Liver (tissue), 9 donors: ENCODE results near the gene RPL23. TPM values are rescaled to one million over a fixed set of nuclear protein-coding genes. Genes with fewer than 3 reads are reported as not detected.

Experiments used
- DNase-seq: peaks from one replicate; pipeline ENCODE4 v3.0.0-alpha.2; 2017; ENCODE audit warnings: low spot score
- H3K27ac ChIP-seq, 2 donors: one replicate each; pipeline ENCODE4 v1.7.0; 2013; ENCODE audit warnings: inconsistent platforms in 2 of 2, low read length in 2 of 2, control low read depth in 1 of 2, low read depth in 1 of 2, mild to moderate bottlenecking in 1 of 2
- H3K27me3 ChIP-seq, 4 donors: one replicate each; pipeline versions ENCODE4 v1.6.1 to v1.7.0; 2013; ENCODE audit warnings: low read length in 3 of 4, inconsistent platforms in 1 of 4, mild to moderate bottlenecking in 1 of 4, moderate library complexity in 1 of 4; ENCODE audit not compliant: control insufficient read depth in 4 of 4, insufficient read depth in 4 of 4
- H3K36me3 ChIP-seq, 4 donors: one replicate each; pipeline versions ENCODE4 v1.6.1 to v1.7.0; 2013; ENCODE audit warnings: low read length in 3 of 4, mild to moderate bottlenecking in 3 of 4, low read depth in 1 of 4, moderate library complexity in 1 of 4; ENCODE audit not compliant: control insufficient read depth in 4 of 4, insufficient read depth in 3 of 4
- H3K4me1 ChIP-seq, 4 donors: one replicate each; pipeline versions ENCODE4 v1.6.1 to v1.7.0; 2013; ENCODE audit warnings: low read length in 3 of 4, mild to moderate bottlenecking in 3 of 4, moderate library complexity in 1 of 4; ENCODE audit not compliant: control insufficient read depth in 4 of 4, insufficient read depth in 4 of 4
- H3K4me3 ChIP-seq, 3 donors: one replicate each; pipeline versions ENCODE4 v1.6.1 to v1.7.0; 2013; ENCODE audit warnings: low read length in 3 of 3, control low read depth in 1 of 3, low read depth in 1 of 3, mild to moderate bottlenecking in 1 of 3
- H3K9ac ChIP-seq, 2 donors: one replicate each; pipeline ENCODE4 v1.7.0; 2013; ENCODE audit warnings: low read length in 2 of 2, mild to moderate bottlenecking in 2 of 2, moderate library complexity in 2 of 2, control low read depth in 1 of 2, low read depth in 1 of 2
- H3K9me3 ChIP-seq, 4 donors: one replicate each; pipeline versions ENCODE4 v1.6.1 to v1.7.0; 2013; ENCODE audit warnings: low read length in 3 of 4; ENCODE audit not compliant: control insufficient read depth in 4 of 4
- EGR1 ChIP-seq, 2 donors: IDR thresholded peaks; 2 replicates each; pipeline ENCODE4 v1.6.1; 2016 to 2018; ENCODE audit warnings: antibody characterized with exemption in 2 of 2, low read depth in 2 of 2
- FOXA1 ChIP-seq: IDR thresholded peaks from 2 replicates; pipeline ENCODE4 v1.6.1; 2016; ENCODE audit warnings: antibody characterized with exemption
- GABPA ChIP-seq, 2 donors: IDR thresholded peaks in 1 of 2; conservative IDR thresholded peaks in 1 of 2; 2 replicates each; pipeline ENCODE4 v1.6.1; 2016; ENCODE audit warnings: antibody characterized with exemption in 2 of 2, mild to moderate bottlenecking in 1 of 2, moderate library complexity in 1 of 2
- HNF4A ChIP-seq, 2 donors: conservative IDR thresholded peaks; 2 replicates each; pipeline ENCODE4 v1.6.1; 2016; ENCODE audit warnings: antibody characterized with exemption in 2 of 2, mild to moderate bottlenecking in 2 of 2
- HNF4G ChIP-seq: IDR thresholded peaks from 2 replicates; pipeline ENCODE4 v1.6.1; 2016; ENCODE audit warnings: antibody characterized with exemption
- JUND ChIP-seq, 2 donors: IDR thresholded peaks; 2 replicates each; pipeline ENCODE4 v1.6.1; 2016; ENCODE audit warnings: antibody characterized with exemption in 2 of 2
- NR2F2 ChIP-seq: IDR thresholded peaks from 2 replicates; pipeline ENCODE4 v1.6.1; 2016; ENCODE audit warnings: antibody characterized with exemption
- RAD21 ChIP-seq, 2 donors: IDR thresholded peaks; 2 replicates each; pipeline ENCODE4 v1.6.1; 2016; ENCODE audit warnings: antibody characterized with exemption in 2 of 2, mild to moderate bottlenecking in 2 of 2
- RXRA ChIP-seq, 2 donors: IDR thresholded peaks; 2 replicates each; pipeline ENCODE4 v1.6.1; 2017 to 2018; ENCODE audit warnings: antibody characterized with exemption in 2 of 2, mild to moderate bottlenecking in 1 of 2
- SP1 ChIP-seq: IDR thresholded peaks from 2 replicates; pipeline ENCODE4 v1.6.1; 2018; ENCODE audit warnings: antibody characterized with exemption, mild to moderate bottlenecking
- TAF1 ChIP-seq: conservative IDR thresholded peaks from 2 replicates; pipeline ENCODE4 v1.6.1; 2016; ENCODE audit warnings: antibody characterized with exemption, mild to moderate bottlenecking
- YY1 ChIP-seq: IDR thresholded peaks from 2 replicates; pipeline ENCODE4 v1.6.1; 2016; ENCODE audit warnings: antibody characterized with exemption, mild to moderate bottlenecking
- WGBS: extraction: QIAGEN DNeasy Blood & Tissue Kit; methylation state at CpG from one replicate; pipeline ENCODE4 v1.1.7; 2013; 5-methylcytosine and 5-hydroxymethylcytosine counted together
- polyA plus RNA-seq, 2 donors: library from polyadenylated mRNA; stranded (reverse) in 1 of 2; unstranded in 1 of 2; fragments of 200-250 nt in 1 of 2; fragments of >200 nt in 1 of 2; fragmentation: Nextera tagmentation in 1 of 2; extraction: Ambion mirVana in 1 of 2; gene quantifications; one replicate each; pipeline versions ENCODE4 v1.2.1 to v1.2.3, GENCODE V29; 2013 to 2015
- total RNA-seq, 2 donors: library from RNA; depleted of rRNA; stranded (reverse); fragments of >200 nt; gene quantifications; one replicate each; pipeline ENCODE4 v1.2.3, GENCODE V29; 2014
- TF ChIP-seq, protein P1 (sequence below): IDR thresholded peaks from 2 replicates; pipeline ENCODE4 v1.6.1; 2016; ENCODE audit warnings: antibody characterized with exemption, mild to moderate bottlenecking
- TF ChIP-seq, protein P2 (sequence below): IDR thresholded peaks from 2 replicates; pipeline ENCODE4 v1.6.1; 2016; ENCODE audit warnings: antibody characterized with exemption
- TF ChIP-seq, protein P3 (sequence below): fragments of 150-350 bp; IDR thresholded peaks from 2 replicates; pipeline ENCODE4 v1.5.1; 2017; ENCODE audit warnings: improper control_type of control experiment, low read depth, low read length; ENCODE audit not compliant: missing input control
- TF ChIP-seq, protein P4 (sequence below): IDR thresholded peaks from 2 replicates; pipeline ENCODE4 v1.6.1; 2016; ENCODE audit warnings: antibody characterized with exemption
- TF ChIP-seq, protein P5 (sequence below): IDR thresholded peaks from 2 replicates; pipeline ENCODE4 v1.6.1; 2016; ENCODE audit warnings: antibody characterized with exemption
- donor health status: healthy.
- donor health status: healthy.
- donor health status: healthy.
- donor health status: healthy.
- donor health status: healthy.

RPL23 gene
- total and polyA plus RNA-seq, 4 donors, result 284 to 797 (median 646) TPM

DNA sequence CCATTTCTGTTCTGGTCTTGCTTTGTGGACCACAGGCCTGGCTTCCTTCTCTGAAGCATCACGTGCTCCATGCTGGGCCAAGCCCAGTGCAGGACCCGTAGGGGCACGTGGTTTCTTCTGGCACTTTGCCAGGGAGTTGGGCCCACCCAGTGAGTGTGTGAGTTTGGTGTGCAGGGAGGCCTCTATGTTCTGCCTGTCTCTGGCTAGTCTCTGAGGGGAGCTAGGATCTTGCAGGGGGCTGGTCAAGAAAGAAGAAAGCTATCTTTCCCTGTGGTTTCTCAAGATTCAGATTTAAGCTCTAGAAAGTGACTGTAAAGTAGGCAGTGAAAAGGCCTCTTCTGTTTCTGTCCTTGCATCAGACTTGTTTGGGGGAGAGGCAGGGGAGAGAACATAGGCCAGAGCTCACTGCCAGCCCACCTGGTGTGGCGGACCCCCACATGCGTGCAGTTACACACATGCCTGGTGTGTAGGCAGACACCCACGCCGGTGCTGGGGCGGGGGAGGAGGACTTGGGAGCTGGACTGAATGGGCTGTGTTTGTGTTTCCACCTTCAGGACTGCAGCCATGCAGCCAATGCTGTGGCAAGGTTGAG, 28.2 kb upstream of the RPL23 start:
- H3K4me1 ChIP-seq, result peaks cover 36 to 67% (median 54%) of the 10 kb centered on the region in 4 donors
- no peak overlapping the region for H3K4me3 ChIP-seq
- peak overlapping the region in 1 of 2 donors; percentile 15 for H3K27ac ChIP-seq
- no peaks in the 10 kb centered on the region for H3K9me3 ChIP-seq
- DNase-seq, result peak; percentile 83
- TF ChIP-seq FOXA1 (no peak), SP1 (no peak), JUND (IDR thresholded peaks at IDR 0.05) (no peak), HNF4G (no peak), EGR1 (IDR thresholded peaks at IDR 0.05; ENCODE audit: low read depth in 2 of 2) (no peak), TAF1 (no peak), RXRA (IDR thresholded peaks at IDR 0.05) (no peak), RAD21 (IDR thresholded peaks at IDR 0.05) (no peak), NR2F2 (no peak), GABPA (IDR thresholded peaks at IDR 0.05 in 1 of 2, conservative IDR thresholded peaks at IDR 0.05 in 1 of 2) (no peak), HNF4A (conservative IDR thresholded peaks at IDR 0.05) (no peak), YY1 (no peak)
- TF ChIP-seq, protein P1, sequence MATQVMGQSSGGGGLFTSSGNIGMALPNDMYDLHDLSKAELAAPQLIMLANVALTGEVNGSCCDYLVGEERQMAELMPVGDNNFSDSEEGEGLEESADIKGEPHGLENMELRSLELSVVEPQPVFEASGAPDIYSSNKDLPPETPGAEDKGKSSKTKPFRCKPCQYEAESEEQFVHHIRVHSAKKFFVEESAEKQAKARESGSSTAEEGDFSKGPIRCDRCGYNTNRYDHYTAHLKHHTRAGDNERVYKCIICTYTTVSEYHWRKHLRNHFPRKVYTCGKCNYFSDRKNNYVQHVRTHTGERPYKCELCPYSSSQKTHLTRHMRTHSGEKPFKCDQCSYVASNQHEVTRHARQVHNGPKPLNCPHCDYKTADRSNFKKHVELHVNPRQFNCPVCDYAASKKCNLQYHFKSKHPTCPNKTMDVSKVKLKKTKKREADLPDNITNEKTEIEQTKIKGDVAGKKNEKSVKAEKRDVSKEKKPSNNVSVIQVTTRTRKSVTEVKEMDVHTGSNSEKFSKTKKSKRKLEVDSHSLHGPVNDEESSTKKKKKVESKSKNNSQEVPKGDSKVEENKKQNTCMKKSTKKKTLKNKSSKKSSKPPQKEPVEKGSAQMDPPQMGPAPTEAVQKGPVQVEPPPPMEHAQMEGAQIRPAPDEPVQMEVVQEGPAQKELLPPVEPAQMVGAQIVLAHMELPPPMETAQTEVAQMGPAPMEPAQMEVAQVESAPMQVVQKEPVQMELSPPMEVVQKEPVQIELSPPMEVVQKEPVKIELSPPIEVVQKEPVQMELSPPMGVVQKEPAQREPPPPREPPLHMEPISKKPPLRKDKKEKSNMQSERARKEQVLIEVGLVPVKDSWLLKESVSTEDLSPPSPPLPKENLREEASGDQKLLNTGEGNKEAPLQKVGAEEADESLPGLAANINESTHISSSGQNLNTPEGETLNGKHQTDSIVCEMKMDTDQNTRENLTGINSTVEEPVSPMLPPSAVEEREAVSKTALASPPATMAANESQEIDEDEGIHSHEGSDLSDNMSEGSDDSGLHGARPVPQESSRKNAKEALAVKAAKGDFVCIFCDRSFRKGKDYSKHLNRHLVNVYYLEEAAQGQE, result no peak
- TF ChIP-seq, protein P2, sequence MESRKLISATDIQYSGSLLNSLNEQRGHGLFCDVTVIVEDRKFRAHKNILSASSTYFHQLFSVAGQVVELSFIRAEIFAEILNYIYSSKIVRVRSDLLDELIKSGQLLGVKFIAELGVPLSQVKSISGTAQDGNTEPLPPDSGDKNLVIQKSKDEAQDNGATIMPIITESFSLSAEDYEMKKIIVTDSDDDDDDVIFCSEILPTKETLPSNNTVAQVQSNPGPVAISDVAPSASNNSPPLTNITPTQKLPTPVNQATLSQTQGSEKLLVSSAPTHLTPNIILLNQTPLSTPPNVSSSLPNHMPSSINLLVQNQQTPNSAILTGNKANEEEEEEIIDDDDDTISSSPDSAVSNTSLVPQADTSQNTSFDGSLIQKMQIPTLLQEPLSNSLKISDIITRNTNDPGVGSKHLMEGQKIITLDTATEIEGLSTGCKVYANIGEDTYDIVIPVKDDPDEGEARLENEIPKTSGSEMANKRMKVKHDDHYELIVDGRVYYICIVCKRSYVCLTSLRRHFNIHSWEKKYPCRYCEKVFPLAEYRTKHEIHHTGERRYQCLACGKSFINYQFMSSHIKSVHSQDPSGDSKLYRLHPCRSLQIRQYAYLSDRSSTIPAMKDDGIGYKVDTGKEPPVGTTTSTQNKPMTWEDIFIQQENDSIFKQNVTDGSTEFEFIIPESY, result no peak
- TF ChIP-seq, protein P3, sequence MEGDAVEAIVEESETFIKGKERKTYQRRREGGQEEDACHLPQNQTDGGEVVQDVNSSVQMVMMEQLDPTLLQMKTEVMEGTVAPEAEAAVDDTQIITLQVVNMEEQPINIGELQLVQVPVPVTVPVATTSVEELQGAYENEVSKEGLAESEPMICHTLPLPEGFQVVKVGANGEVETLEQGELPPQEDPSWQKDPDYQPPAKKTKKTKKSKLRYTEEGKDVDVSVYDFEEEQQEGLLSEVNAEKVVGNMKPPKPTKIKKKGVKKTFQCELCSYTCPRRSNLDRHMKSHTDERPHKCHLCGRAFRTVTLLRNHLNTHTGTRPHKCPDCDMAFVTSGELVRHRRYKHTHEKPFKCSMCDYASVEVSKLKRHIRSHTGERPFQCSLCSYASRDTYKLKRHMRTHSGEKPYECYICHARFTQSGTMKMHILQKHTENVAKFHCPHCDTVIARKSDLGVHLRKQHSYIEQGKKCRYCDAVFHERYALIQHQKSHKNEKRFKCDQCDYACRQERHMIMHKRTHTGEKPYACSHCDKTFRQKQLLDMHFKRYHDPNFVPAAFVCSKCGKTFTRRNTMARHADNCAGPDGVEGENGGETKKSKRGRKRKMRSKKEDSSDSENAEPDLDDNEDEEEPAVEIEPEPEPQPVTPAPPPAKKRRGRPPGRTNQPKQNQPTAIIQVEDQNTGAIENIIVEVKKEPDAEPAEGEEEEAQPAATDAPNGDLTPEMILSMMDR, result no peak
- TF ChIP-seq, protein P4, sequence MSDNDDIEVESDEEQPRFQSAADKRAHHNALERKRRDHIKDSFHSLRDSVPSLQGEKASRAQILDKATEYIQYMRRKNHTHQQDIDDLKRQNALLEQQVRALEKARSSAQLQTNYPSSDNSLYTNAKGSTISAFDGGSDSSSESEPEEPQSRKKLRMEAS, result no peak
- TF ChIP-seq, protein P5, sequence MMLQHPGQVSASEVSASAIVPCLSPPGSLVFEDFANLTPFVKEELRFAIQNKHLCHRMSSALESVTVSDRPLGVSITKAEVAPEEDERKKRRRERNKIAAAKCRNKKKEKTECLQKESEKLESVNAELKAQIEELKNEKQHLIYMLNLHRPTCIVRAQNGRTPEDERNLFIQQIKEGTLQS, result no peak
- H3K9ac ChIP-seq, result no peak overlapping the region
- H3K27me3 ChIP-seq, result no peaks in the 10 kb centered on the region
- peaks cover 7 to 13% (median 12%) of the 10 kb centered on the region in 4 donors for H3K36me3 ChIP-seq
- WGBS, result 52% methylated on average over 8 of the region's 8 CpGs
